ENCODE measurements around the gene BAG5.

Gene BAG5

GRCh38 chr14:103537175-103537990 lies 25.1 kb downstream of the BAG5 start:
- H3K27ac ChIP-seq (ENCODE audit: low read length) = no peak overlapping the region
- H3K27me3 ChIP-seq (ENCODE audit: low read depth, low read length) = 0 out of 2 replicates have a peak, but pooled peaks cover 2% of the 10 kb centered on the region
- no peak overlapping the region for H2AFZ ChIP-seq (ENCODE audit: low read depth, low read length)

GRCh38 chr14:103536693-103537092 lies 25.8 kb downstream of the BAG5 start:
- Histone ChIP-seq H3K36me3 (replicated peaks; ENCODE audit: low read depth, low read length) (peaks cover 17% of the 10 kb centered on the region), H3K79me2 (ENCODE audit: low read length) (peaks cover 13% of the 10 kb centered on the region), H3K4me1 (ENCODE audit: low read length) (peaks cover 5% of the 10 kb centered on the region; the same call in 1 of the 2 replicates), H4K20me1 (ENCODE audit: insufficient read depth, low read length) (no peaks in the 10 kb centered on the region), H3K9me3 (ENCODE audit: insufficient read depth, low read length) (no peaks in the 10 kb centered on the region), H3K9ac (ENCODE audit: low read length) (no peak overlapping the region), H2AFZ (ENCODE audit: low read depth, low read length) (no peak overlapping the region), H3K27me3 (ENCODE audit: low read depth, low read length) (no peaks in the 10 kb centered on the region), H3K4me3 (ENCODE audit: low read length) (no peak overlapping the region), H3K27ac (ENCODE audit: low read length) (no peak overlapping the region), H3K4me2 (ENCODE audit: low read length) (no peak overlapping the region)
- TF ChIP-seq CTCF (IDR thresholded peaks at IDR 0.05; ENCODE audit: low read depth, low read length) = no peak
- no peak for TF ChIP-seq EZH2phosphoT487 (IDR thresholded peaks at IDR 0.05; ENCODE audit: low read depth)

More at GRCh38 chr14:103537175-103537990, 25.1 kb downstream of the BAG5 start:
- H3K36me3 ChIP-seq (replicated peaks; ENCODE audit: low read depth, low read length) = peaks cover 13% of the 10 kb centered on the region
- TF ChIP-seq CTCF (IDR thresholded peaks at IDR 0.05; ENCODE audit: low read depth, low read length) = no peak
- TF ChIP-seq EZH2phosphoT487 (IDR thresholded peaks at IDR 0.05; ENCODE audit: low read depth) = no peak
- no peak overlapping the region for H3K4me2 ChIP-seq (ENCODE audit: low read length)
- peaks cover 6% of the 10 kb centered on the region for H3K79me2 ChIP-seq (ENCODE audit: low read length)
- no peaks in the 10 kb centered on the region for H4K20me1 ChIP-seq (ENCODE audit: insufficient read depth, low read length)
- no peaks in the 10 kb centered on the region for H3K9me3 ChIP-seq (ENCODE audit: insufficient read depth, low read length)
- no peak overlapping the region for H3K4me3 ChIP-seq (ENCODE audit: low read length)
- no peak overlapping the region for H3K9ac ChIP-seq (ENCODE audit: low read length)
- H3K4me1 ChIP-seq (ENCODE audit: low read length) = peaks cover 5% of the 10 kb centered on the region; the same call in 1 of the 2 replicates

- Histone ChIP-seq H3K79me2 (ENCODE audit: low read length) (peaks cover 20% of the 10 kb centered on the region), H3K27ac (ENCODE audit: low read length) (no peak overlapping the region), H3K4me1 (ENCODE audit: low read length) (peaks cover 12% of the 10 kb centered on the region), H3K36me3 (replicated peaks; ENCODE audit: low read depth, low read length) (peaks cover 24% of the 10 kb centered on the region), H3K27me3 (ENCODE audit: low read depth, low read length) (no peaks in the 10 kb centered on the region), H4K20me1 (ENCODE audit: insufficient read depth, low read length) (peaks cover 2% of the 10 kb centered on the region; the same call in 1 of the 2 replicates), H3K9me3 (ENCODE audit: insufficient read depth, low read length) (no peaks in the 10 kb centered on the region), H3K4me2 (ENCODE audit: low read length) (no peak overlapping the region), H3K4me3 (ENCODE audit: low read length) (no peak overlapping the region), H3K9ac (ENCODE audit: low read length) (no peak overlapping the region), H2AFZ (ENCODE audit: low read depth, low read length) (no peak overlapping the region)
- TF ChIP-seq CTCF (IDR thresholded peaks at IDR 0.05; ENCODE audit: low read depth, low read length) = no peak
- no peak for TF ChIP-seq EZH2phosphoT487 (IDR thresholded peaks at IDR 0.05; ENCODE audit: low read depth)
Measured at GRCh38 chr14:103535891-103536565, 26.4 kb downstream of the BAG5 start.

All from OCI-LY3 (cell line).